HG03159 (cell line): Measurements from ENCODE around the gene NRTN.
"Not testable (repeated sequence)": the region's sequence is repeated elsewhere in the genome, so short reads cannot be mapped to it uniquely, and the experiment has no call there.

Experiments
- ATAC-seq: cut with Tn5 transposase; IDR thresholded peaks from one replicate; pipeline ENCODE4 v1.9.1; 2021; ENCODE audit warnings: mild to moderate bottlenecking, moderate library complexity; ENCODE audit not compliant: unreplicated experiment

NRTN gene

DNA sequence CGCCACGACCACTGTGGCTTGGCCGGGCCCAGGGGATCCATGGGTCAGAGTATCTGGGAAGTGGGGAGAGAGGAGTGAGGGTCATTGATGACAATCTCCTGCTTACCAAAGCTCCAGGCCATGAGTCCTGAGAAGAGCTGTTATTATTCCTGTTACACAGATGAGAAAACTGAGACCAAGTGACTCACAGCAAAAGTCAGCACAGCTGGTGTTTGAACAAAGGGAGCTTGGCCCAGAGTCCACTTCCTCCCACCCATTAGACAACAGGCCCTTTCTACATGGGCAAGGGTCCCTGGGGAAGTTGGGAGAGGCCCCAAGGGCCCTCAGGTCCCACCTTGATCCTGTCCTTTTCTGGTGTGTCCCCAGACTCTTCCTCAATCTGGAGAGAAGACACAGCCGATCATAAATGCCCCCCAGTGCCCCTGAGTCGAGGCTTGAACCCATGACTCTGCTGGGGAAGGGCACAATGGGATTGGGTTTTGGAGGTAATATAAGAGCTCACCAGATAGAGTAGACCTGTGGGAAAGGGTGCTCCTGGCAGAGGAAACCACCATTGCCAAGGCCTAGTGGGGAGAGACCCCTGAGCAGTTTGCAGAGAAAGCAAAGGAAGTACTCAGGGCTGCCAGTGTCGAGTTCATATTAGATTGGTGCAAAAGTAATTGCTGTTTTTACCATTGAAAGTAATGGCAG, 27.8 kb downstream of the NRTN start:
- ATAC-seq: no peak

DNA sequence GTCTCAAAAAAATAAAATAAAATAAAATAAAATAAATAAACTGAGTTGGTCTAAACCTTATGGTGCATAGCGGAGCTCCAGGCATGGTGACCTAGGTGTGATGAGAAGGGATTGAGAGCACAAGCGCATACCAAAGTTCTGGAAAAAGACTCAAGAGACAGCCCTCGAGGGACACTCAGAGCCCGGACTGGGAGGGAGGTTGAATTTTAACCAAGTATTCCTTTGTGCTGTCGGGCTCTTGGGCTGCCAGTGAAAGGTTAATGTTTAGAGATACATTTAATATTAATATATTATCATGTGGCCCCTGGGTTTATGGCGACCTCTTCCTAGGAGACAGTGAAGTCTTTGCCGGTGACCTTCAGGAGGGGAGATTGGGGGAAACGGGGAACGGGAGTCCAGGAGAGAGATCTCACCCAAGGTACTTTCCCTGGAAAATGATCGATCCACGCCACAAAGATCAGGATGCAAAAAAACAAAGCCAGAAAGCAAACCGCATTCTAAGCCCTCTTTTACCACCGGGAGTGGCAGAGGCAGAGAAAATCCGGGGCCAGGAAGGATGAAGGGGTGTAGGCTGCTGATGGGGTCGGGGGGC, 33.0 kb downstream of the NRTN start:
- no peak for ATAC-seq

DNA sequence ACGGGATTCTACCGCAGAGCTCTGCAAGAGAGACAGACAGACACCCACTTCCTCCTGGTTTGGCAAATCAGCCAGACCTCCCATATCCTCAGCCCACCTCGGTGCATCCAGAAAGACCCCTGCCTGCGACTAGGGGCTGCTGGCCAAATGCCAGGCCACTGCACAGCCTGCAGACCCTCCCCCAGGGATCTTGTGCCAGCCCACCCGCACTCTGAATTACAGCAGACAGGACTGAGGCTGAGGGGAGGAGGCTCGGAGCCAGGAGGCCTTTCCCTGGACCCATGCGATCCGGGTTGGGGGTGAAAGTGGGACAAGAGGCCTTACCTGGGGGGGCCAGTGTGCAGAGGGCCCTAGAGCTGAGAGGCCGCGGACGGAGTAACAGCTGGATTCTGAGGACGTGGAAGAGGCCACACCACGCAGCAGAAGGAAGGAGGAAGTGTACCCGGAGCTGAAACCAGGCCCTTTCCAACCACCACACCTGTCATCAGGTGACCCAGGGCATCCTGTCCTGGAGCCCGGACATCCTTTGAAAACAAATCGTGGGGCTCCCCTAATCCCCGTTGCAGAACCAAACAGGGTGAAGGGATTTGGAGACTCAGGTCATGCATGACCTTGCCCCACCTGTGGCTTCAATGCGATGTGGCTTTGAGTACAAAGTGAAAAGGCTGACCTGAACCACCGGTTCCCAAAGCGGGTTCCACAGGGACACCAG, 33.6 kb downstream of the NRTN start:
- no peak for ATAC-seq

DNA sequence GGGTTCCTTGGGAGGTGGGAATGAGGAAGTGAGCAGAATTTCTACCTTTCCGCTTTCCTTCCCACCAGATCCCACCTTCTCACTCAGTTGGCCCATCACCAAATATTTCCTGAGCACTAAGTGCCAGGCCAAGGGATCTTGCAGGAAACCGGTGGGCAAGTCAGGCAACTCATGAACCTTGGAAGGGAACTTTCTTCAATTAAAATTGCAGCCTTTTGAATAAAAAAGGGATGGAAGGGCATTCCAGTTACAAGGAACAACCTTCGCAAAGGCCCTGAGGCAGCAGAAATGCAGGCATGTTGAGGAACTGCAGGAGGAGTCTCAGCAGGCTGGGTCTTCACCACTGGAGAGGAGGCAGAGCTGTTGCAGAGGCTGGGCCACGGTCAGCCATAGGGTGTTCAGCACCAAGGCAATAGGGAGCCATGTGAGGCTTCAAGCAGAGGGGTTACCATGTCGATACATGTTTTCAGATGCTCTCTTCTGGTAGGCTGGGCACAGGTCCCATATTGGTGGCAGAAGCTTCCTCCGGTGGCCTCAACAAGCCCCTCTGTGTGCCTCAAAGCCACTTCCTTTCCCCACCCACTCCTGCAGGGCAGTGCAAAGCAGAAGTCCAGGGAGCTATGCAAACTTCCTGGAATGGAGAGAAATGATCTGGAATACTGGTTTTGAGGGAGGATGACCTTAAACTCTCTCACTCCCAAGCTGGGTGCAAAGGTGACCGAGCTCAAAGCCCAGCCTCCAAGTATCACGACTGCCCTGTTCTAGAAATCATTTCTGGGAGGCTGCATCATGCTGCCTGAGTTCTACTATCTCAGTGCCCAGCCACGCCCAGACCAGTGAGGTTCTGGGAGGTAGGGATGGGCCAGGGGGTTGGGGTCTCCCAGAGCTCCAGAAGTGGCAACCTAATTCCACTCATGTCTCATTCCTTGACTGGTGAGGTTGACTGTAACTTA, 34.5 kb downstream of the NRTN start, which contains the start of gene FUT6:
TSS of gene FUT6 (minus strand) at position 638 of the 953 bp plus-strand sequence. CDS start 7,135 bp downstream, outside the sequence.
- ATAC-seq: no peak

DNA sequence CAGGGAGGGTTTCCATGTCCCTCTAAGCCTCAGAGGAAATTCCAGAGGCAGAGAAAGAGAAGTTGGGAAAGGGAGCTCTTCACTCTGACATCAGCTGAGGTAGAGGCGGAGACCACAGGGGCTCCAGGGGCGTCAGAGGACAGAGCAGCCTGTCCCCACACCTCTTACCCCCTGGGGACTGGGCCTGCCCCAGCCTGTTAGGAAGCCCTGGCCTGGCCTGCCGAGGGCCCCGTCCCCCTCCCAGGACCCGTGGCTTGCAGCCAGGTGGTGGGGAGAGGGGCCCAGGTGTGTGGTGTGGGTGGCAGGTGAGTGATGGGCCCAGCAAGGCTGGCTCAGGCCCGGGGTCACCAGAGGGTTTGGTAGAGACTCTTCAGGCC, 36.9 kb downstream of the NRTN start:
- ATAC-seq: not testable (repeated sequence)

DNA sequence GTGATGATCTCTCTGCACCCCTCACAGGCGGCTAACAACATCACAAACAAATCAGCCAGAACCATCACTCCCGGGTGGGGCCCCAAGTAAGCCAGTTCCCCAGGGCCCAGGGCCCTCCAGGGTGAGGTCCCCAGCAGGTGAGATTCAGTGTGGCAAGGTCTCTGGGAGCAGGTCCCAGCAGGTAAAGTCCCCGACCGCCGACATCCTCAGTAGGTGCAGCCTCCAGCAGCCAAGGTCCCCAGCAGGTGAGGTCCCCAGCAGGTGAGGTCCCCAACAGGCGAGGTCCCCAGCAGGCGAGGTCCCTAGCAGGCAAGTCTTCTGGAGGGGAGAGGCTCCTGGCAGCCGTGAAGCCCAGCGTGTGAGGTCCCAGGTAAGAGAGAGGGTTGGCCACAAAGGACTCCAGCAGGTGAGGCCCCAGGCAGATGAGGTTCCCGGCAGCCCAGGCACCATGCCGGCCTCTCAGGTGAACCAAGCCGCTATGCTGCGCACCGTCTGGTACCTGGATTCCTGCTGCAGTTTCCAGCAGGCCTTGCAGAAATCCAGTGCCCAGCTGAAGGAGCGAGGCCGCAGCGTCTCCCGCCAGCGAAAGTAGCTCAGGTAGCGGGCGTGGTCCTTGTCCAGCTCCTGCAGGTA, 38.5 kb downstream of the NRTN start:
- ATAC-seq: no peak

DNA sequence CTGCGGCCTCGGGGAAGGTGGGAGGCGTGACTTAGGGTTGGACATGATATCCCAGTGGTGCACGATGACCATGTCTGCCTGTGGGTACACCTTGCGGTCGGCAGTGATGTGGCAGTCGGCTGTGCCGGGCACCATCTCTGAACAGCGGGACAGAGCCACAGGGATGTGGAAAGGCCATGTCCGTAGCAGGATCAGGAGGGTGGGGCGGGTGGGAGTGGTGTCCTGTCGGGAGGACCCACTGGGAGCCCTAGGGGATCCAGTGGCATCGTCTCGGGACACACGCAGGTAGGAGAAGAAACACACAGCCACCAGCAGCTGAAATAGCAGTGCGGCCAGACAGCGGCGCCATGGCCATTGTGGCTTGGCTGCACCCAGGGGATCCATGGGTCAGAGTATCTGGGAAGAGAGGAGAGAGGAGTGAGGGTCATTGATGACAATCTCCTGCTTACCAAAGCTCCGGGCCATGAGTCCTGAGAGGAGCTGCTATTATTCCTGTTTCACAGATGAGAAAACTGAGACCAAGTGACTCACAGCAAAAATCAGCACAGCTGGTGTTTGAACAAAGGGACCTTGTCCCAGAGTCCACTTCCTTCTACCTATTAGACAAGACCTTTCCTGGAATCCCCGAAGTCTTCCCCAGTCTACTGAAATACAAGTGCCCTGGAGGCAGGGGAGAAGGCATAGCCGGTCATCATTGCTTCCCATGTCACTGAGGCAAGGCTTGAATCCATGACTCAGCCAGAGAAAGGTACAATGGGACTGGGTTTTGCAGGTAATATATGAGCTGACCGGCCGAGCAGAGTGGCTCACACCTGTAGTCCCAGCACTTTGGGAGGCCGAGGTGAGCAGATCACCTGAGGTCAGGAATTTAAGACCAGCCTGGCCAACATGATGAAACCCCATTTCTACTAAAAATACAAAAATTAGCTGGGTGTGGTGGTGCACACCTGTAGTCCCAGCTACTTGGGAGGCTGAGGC, 39.9 kb downstream of the NRTN start:
- ATAC-seq: no peak

DNA sequence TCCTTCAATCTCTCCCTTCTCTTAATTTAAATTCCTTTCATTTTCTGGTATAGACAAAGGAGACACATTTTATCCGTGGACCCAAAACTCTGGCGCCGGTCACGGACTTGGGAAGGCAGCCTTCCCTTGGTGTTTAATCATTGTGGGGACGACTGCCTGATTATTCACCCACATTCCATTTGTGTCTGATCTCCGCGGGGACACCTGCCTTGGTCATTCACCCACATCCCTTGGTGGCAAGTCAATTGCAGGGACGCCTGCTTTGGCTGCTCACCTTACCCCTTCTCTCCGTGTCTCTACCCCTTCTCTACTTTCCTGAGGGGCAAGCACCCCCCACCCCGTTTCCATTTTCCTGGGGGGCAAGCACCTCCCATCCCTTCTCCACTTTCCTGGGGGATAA, 43.0 kb downstream of the NRTN start:
- not testable (repeated sequence) for ATAC-seq

DNA sequence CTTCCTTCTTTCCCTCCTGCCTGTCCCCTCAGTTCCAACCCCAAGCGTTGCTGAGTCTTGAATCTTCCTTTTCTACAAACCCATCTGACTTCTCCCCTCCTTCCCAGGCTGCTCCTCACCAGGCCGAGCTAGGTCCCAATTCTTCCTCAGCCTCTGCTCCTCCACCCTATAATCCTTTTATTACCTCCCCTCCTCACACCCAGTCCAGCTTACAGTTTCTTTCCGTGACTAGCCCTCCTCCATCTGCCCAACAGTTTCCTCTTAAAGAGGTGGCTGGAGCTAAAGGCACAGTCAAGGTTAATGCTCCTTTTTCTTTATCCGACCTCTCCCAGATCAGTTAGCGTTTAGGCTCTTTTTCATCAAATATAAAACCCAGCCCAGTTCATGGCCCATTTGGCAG, 43.8 kb downstream of the NRTN start:
- ATAC-seq: not testable (repeated sequence)

DNA sequence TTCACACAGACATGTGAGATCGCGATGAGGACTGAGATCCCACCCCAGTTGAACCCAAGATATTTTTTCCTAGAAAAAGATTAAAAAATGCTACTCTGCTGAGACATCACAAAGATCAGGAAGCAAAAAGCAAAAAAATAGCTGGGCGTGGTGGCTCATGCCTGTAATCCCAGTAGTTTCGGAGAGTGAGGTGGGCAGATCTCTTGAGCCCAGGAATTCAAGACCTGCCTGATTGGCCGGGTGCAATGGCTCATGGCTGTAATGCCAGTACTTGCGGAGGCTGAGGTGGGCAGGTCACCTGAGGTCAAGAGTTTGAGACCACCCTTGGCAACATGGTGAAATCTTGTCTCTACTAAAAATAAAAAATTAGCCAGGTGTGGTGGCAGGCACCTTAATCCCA, 45.3 kb downstream of the NRTN start:
- ATAC-seq: no peak

DNA sequence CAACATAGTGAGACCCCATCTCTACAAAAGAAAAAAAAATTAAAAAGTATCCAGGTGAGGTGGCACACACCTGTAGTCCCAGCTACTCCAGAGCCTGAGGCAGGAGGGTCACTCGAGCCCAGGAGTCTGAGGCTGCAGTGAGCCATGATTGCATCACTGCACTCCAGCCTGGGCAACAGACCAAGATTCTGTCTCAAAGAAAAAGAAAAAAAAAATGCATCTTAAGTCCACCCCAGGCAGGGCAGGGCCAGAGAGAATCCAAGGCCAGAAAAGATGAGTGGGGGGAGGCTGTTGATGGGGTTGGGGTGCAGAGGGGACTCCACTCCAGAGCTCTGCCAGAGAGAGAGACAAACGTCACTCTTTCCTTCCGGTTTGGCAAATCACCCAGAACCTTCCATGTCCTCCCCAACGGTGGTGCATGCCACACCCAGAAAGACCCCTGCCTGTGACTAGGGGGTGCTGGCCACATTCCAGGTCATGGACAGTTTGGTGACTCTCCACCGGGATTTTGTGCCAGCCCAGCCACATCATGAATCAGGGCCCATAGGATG, 46.0 kb downstream of the NRTN start:
- no peak for ATAC-seq

DNA sequence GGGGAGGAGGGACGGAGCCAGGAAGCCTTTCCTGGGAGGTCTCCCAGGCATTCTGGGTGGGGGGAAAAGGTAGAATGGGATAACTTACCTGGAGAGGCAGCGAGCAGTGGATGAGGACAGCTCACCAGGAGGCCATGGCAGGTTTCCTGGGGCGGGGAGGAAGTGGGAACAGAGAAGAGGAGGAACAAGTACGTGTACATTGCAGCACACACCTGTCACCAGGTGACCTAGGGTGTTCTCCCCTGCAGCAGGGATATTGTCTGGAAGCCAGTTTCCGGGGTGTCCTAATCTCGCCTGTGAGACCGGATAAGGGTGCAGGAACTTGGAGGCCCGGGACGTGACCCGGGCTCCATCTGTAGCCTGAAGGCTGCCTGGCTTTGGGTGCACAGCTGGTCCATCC, 46.4 kb downstream of the NRTN start, which contains the start of gene FUT3:
TSS of gene FUT3 (minus strand) at position 148 of the 400 bp plus-strand sequence.
- ATAC-seq: no peak

DNA sequence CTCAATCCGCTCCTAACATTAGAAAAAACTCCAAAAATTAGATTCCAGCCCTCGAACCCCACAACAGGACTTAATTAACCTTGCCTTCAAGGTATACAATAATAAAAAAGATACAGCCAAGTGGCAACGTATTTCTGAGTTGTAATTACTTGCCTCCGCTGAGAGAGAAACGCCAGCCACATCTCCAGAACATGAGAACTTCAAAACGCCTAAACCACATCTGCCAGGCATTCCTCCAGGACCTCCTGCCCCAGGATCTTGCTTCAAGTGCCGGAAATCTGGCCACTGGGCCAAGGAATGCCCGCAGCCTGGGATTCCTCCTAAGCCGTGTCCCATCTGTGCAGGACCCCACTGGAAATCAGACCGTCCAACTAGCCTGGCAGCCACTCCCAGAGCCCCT, 49.3 kb downstream of the NRTN start:
- ATAC-seq: not testable (repeated sequence)

DNA sequence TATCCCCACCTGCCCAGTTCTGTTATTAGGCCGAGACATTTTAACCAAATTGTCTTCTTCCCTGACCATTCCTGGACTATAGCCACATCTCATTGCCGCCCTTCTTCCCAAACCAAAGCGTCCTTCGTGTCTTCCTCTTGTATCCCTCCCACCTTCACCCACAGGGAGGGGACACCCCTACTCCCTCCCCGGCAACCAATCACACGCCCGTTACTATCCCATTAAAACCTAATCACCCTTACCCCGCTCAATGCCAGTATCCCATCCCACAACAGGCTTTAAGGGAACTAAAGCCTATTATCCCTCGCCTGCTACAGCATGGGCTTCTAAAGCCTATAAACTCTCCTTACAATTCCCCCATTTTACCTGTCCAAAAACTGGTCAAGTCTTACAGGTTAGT, 50.3 kb downstream of the NRTN start:
- ATAC-seq: not testable (repeated sequence)

DNA sequence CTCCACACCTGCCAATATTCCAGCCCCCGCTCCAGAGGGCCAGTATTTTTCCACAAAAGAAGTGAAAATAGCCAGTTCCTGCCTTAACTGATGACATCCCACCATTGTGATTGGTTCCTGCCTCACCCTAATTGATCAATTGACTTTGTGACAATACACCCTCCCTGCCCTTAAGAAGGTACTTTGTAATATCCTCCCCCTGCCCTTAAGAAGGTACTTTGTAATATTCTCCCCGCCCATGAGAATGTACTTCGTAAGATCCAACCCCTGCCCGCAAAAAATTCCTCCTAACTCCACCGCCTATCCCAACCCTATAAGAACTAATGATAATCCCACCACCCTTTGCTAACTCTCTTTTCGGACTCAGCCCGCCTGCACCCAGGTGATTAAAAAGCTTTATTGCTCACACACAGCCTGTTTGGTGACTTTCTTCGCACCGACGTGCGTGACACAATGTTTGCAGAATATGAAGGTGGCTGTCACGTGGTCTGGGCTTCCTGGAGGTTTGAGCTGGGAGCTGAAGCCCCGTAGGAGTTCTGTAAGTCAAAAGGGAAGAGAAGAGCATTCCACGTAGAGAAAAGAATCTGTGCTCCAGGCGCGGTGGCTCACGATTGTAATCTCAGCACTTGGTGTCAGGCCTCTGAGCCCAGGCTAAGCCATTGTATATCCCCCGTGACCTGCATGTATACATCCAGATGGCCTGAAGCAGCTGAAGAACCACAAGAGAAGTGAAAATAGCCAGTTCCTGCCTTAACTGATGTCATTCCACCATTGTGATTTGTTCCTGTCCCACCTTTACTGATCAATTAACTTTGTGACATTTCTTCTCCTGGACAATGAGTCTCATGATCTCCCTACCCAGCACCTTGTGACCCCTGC, 52.6 kb downstream of the NRTN start:
- no peak for ATAC-seq

DNA sequence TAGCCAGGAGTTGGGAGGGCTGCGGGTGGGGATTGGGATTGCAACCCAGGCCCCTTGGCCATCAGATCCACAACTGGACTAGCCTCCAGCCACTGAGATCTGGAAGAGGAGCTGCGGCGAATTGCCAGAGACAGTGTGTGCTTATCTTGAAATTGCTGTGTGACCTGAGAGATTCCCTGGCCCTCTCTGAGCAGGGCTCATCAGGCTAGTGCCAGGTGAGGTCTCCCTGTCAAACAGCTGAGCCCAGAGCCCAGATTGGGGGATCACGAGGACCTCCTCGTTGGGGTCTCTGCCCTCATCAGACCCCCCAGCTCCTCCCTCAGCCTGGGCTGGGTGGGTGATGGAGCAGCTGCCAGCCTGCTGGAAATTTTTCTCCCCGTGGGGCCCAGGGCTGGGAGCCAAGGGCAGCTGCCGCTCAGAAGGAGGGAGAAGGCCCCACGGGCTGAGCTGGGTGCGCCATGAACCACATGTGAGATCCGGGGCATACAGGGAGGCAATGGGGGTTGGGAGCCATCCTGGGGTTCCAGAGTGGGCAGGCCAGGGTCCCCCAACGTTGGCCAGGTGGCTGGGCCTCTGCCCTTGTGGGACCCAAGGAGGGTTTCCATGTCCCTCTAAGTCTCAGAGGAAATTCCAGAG, 58.3 kb downstream of the NRTN start:
- ATAC-seq: no peak

DNA sequence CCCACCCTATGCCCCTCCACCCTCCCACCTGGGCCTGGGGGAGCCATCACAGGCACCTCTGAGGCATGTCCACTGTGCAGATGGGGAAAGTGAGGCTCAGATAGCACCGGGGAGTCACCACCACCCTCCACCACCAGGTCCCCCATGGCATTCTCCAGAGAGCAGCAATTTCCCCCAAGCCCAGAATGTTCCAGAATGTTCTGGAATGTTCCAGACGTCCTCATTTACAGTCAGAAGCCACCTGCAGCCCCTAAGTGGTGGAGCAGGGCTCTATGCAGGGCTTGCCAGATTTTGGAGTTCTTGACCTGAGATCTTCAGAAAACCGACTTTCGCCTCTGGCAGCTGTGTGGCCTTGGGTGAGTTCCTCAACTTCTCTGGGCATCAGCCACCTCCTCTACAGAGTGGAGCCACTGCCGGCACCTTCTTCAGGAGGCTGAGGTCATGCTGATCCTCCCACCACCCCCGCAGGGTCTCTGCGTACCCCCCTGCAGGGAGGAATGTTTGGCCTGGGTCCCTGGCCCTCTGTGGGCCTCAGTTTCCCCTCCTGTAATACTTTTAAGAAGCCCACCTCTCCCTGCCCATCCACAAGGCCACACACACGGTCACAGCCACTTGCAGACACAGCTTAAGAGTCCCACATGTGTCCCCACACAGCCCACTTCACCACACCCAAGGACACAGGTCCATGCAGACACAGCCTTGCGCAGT, 59.3 kb downstream of the NRTN start:
- ATAC-seq: no peak
